Head of caudate nucleus (tissue), 42 donors: ENCODE data around the gene RPS2.

Experiments
- DNase-seq, 42 donors: peaks; one replicate each; pipeline versions ENCODE4 v3.0.0 to v3.0.0-alpha.2; 2020 to 2021; ENCODE audit warnings: mixed read lengths in 7 of 42
- intact Hi-C: fragments of 100-400 bp; cut with DNase I; formaldehyde crosslinking; loops from one replicate; pipeline ENCODE4 v1.15.0; 2022

The RPS2 gene

DNA sequence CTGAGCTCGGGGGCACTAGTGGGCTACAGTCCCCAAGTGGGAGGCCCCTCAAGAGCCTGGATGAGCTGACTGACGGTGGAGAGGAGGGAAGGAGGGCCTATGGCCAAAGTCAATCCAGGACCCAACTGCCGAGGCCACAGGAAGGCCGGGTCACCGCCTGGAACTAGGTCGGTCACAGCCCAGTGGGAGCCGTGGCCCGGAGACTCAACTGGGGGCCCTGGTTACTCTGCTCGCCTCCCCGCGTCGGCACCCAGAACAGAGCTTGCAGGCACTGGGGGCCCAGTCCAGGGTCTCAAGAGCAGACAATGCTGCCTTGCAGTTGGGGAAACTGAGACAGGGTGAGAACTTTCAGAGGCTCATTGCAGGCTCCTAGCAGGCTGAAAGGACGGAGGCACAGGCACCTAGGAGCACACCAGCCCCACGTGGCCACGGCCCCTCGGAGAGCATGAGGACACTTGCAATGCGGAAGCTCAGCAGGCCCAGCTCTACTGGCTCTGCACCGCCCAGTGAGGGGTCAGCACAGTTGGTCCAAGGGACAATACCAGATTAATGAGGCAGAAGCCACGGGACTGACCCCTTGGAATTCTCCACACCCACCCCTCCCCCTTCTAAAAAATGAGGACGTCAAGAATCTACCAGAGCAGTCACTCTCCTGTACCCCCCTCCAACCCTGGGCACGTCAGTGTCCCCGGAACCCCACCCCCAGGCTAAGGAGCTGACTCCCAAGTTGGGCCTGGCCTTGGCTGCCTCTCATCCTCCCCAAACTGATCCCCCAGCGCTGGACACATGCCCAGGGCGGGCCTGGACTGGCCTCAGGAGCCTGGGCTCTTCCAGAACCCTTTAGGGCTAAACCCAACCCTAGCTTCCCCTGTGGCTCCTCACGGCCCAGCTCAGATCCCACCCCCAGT, 48.6 kb downstream of the RPS2 start:
- intact Hi-C loops, result no loop called here
- DNase-seq, result no peak

DNA sequence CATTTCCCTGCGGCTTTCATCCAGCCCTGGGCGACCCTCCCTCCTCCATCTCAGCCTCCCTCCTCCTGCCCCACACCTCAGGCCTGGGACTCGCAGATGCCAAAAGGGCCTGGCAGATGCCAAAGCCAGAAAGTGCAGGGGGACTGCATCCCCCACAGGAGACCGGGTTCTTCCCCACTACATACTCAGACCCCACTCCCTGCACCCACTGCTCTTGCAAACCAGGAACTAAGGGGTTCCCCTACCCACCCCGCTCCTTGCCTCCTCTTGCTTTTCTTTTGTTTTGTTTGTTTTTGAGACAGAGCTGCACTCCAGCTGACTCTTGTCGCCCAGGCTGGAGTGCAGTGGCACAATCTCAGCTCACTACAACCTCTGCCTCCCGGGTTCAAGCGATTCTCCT, 49.6 kb downstream of the RPS2 start:
- no peak for DNase-seq
- intact Hi-C loops, result no loop called here

DNA sequence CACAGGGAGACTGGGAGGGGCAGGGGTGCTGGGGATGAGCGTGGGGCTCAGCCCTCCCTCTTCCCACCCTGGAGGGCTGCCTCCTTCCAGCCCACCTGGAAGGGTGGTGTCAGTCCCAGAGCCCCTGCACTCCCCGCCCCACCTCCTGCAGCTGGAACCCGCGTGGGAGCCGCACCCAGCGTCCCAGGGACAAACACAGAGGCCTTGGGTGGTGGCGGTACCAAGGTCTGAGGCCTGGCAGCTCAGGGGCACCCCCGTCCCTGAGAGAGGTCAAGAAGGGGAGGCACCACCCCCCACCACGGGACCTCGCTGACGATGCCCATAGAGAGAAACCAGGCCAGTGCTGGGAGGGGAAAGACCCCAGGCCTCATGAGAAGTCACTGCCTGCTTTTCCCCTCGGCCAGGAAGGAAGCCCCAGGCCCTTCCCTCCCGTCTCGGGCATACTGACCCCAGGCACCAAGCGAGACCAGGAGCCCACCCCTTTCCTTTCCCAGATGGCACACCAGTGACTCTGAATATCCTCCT, 50.5 kb downstream of the RPS2 start:
- DNase-seq, result no peak
- intact Hi-C loops, result no loop called here

DNA sequence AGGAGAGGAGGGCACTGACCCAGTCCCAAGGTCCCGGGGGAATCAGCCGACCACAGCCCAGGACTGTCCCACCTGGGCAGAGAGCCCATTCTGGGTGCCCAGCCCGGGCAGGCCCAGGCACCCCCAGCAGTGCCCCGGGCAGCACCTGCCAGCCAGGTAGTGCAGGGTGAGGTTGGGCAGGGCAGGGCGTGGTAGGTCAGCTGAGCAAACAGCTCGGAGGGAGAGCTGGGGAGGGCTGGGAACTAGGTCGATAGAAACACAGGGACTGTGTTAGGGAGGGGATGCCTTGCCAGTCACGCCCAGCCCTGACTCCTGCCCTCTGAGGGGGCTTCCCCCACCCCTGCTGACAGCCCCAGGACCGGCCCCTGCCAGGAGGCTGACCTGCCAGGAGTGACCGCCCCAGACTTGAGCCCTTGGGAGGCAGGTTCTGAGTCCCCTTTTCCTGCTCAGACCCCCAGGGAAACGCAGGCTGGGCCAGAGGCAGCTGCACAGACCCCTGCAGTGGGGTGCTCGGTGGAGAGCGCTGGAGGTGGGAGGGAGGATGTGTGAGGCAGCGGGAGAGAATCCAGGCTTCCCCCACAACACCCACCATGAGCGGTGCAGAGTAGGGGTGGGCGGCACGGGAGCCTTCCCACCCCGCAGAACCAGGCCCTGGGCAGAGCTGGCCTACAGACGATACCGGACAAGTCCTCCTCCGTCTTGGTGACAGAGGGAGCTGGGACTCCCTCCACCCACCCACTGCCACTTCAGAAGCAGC, 51.1 kb downstream of the RPS2 start:
- intact Hi-C loops, result no loop called here

DNA sequence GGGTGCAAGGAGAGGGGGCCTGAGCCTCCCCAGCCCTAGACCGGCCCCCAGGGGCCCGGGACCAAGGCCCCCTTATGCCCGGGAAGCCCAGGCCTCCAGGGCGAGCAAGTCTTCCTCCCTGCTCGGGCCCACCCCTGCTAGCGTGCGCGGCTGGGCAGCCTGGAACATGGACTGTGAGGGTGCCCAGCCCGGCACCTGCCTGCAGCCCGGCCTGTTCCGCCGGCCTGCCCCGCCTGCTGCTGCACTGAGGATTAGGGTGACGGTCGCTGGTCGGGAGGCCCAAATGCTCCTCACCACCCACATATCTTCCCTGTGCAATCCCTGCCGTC, 52.4 kb downstream of the RPS2 start:
- DNase-seq, result no peak
- intact Hi-C loops, result no loop called here

More for the DNA sequence above, 51.1 kb downstream of the RPS2 start:
- peak in 1 of 42 donors; percentile 10 for DNase-seq
